WERI-Rb-1 (cell line): ENCODE measurements around the gene ADGRG1.
"Not testable (repeated sequence)": the region's sequence is repeated elsewhere in the genome, so short reads cannot be mapped to it uniquely, and the experiment has no call there.

ENCODE experiments used
- DNase-seq: peaks from one replicate; pipeline ENCODE4 v3.0.0-alpha.2; 2020
- H3K27ac ChIP-seq: fragments of 250-450 bp; sonication (Bioruptor Pico); 2 replicates; pipeline ENCODE4 v1.5.1; 2020; ENCODE audit warnings: mild to moderate bottlenecking, moderate library complexity
- H3K27me3 ChIP-seq: fragments of 250-450 bp; sonication (Bioruptor Pico); 2 replicates; pipeline ENCODE4 v1.5.1; 2021; ENCODE audit warnings: mild to moderate bottlenecking, low read depth, moderate library complexity; ENCODE audit not compliant: insufficient read depth, severe bottlenecking
- H3K36me3 ChIP-seq: fragments of 250-450 bp; sonication (Bioruptor Pico); 2 replicates; pipeline ENCODE4 v1.5.1; 2020; ENCODE audit warnings: mild to moderate bottlenecking, moderate library complexity
- H3K4me3 ChIP-seq: 2 replicates; pipeline ENCODE4 v1.5.1; 2011; ENCODE audit warnings: low read depth, mild to moderate bottlenecking, control low read depth, low read length
- H3K9me3 ChIP-seq: fragments of 250-450 bp; sonication (Bioruptor Pico); 2 replicates; pipeline ENCODE4 v1.5.1; 2021; ENCODE audit warnings: mild to moderate bottlenecking, moderate library complexity; ENCODE audit not compliant: severe bottlenecking
- TF ChIP-seq, protein P1 (sequence below): IDR thresholded peaks from 2 replicates; pipeline ENCODE4 v1.5.1; 2011; ENCODE audit warnings: low read depth, mild to moderate bottlenecking, control low read depth, inconsistent platforms, low read length

Gene ADGRG1

DNA sequence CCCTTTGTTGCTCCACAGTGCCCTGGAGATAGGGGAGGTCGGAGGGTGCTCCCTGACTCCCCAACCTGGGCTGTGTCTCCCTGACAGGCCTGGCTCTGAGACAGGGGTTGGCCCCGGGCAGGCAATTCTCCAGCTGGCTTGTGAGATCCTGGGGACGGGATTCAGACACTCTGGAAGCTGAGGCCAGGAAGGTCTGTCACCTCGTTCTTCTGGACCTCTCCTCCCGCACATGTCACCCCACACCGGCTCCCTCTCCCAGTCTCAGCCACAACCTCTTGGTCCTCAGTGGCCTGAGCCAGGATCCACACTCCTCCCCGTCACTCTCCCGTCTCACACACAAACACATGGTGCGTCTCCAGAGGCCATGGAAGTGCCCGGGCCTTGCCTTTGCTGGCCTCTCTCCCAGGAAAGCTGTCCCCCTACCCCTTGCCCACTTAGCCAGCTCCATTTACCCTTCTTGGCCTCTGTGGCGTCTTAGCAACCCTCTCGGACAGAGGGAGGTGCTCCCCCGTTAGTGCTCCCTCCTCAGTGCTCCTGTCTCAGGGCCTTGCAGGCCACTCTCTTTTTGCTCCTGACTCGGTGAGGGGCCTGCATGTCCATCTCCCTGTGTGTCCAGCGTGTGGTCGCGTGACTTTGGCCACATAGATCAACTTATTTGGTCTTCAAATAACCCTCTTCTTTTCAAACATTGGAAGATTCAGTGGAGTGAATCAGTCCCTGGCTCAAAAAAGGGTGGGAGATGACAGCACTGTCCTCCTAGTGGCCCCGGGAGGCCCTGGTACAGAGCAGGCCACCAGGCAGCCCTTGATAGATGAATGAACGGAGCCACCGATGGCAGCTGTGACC is 40.4 kb downstream of the ADGRG1 start:
- TF ChIP-seq, protein P1, sequence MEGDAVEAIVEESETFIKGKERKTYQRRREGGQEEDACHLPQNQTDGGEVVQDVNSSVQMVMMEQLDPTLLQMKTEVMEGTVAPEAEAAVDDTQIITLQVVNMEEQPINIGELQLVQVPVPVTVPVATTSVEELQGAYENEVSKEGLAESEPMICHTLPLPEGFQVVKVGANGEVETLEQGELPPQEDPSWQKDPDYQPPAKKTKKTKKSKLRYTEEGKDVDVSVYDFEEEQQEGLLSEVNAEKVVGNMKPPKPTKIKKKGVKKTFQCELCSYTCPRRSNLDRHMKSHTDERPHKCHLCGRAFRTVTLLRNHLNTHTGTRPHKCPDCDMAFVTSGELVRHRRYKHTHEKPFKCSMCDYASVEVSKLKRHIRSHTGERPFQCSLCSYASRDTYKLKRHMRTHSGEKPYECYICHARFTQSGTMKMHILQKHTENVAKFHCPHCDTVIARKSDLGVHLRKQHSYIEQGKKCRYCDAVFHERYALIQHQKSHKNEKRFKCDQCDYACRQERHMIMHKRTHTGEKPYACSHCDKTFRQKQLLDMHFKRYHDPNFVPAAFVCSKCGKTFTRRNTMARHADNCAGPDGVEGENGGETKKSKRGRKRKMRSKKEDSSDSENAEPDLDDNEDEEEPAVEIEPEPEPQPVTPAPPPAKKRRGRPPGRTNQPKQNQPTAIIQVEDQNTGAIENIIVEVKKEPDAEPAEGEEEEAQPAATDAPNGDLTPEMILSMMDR = no peak
- Histone ChIP-seq H3K4me3 (no peak overlapping the region), H3K9me3 (no peaks in the 10 kb centered on the region), H3K27me3 (no peaks in the 10 kb centered on the region), H3K27ac (no peak overlapping the region), H3K36me3 (no peaks in the 10 kb centered on the region)
- no peak for DNase-seq

GRCh38 chr16:57669476-57670162 is 41.2 kb downstream of the ADGRG1 start:
- no peak overlapping the region for H3K27ac ChIP-seq
- no peaks in the 10 kb centered on the region for H3K36me3 ChIP-seq
- DNase-seq = no peak
- H3K4me3 ChIP-seq = no peak overlapping the region
- H3K9me3 ChIP-seq = no peaks in the 10 kb centered on the region
- TF ChIP-seq, protein P1 = no peak
- no peaks in the 10 kb centered on the region for H3K27me3 ChIP-seq

- no peak for DNase-seq
- Histone ChIP-seq H3K27ac (no peak overlapping the region), H3K36me3 (no peaks in the 10 kb centered on the region), H3K4me3 (no peak overlapping the region), H3K27me3 (no peaks in the 10 kb centered on the region), H3K9me3 (no peaks in the 10 kb centered on the region)
- TF ChIP-seq, protein P1 = no peak
Measured at GRCh38 chr16:57670196-57670595, 41.8 kb downstream of the ADGRG1 start.

- H3K4me3 ChIP-seq, H3K9me3 ChIP-seq, H3K27me3 ChIP-seq, H3K27ac ChIP-seq, H3K36me3 ChIP-seq, DNase-seq: not testable (repeated sequence)
Measured at GRCh38 chr16:57671451-57671850, 43.0 kb downstream of the ADGRG1 start.

GRCh38 chr16:57672416-57672815 is 44.0 kb downstream of the ADGRG1 start:
- TF ChIP-seq, protein P1 = no peak
- Histone ChIP-seq H3K9me3 (no peaks in the 10 kb centered on the region), H3K36me3 (no peaks in the 10 kb centered on the region), H3K27ac (no peak overlapping the region), H3K27me3 (no peaks in the 10 kb centered on the region), H3K4me3 (no peak overlapping the region)
- no peak for DNase-seq

- DNase-seq = no peak
- Histone ChIP-seq H3K27me3 (no peaks in the 10 kb centered on the region), H3K27ac (no peak overlapping the region)
Measured at GRCh38 chr16:57672824-57673223, 44.4 kb downstream of the ADGRG1 start.

More at GRCh38 chr16:57672824-57673223, 44.4 kb downstream of the ADGRG1 start:
- Histone ChIP-seq H3K4me3 (no peak overlapping the region), H3K36me3 (no peaks in the 10 kb centered on the region), H3K9me3 (no peaks in the 10 kb centered on the region)
- TF ChIP-seq, protein P1 = no peak
